Urinary bladder (tissue), 4 donors: ENCODE measurements around the gene KLHL25. TPM values are rescaled to one million over a fixed set of nuclear protein-coding genes. Genes with fewer than 3 reads are reported as not detected.
"Not testable (repeated sequence)": the region's sequence is repeated elsewhere in the genome, so short reads cannot be mapped to it uniquely, and the experiment has no call there.

Source experiments
- DNase-seq: peaks from one replicate; pipeline ENCODE4 v3.0.0-alpha.2; 2015; ENCODE audit errors: extremely low spot score
- H3K27ac ChIP-seq: one replicate; pipeline ENCODE4 v1.5.1; 2013; ENCODE audit warnings: low read depth, mild to moderate bottlenecking, moderate library complexity
- H3K36me3 ChIP-seq: one replicate; pipeline ENCODE4 v1.6.1; 2013; ENCODE audit warnings: mild to moderate bottlenecking, moderate library complexity; ENCODE audit not compliant: insufficient read depth
- H3K4me1 ChIP-seq: one replicate; pipeline ENCODE4 v1.6.1; 2013; ENCODE audit warnings: mild to moderate bottlenecking, moderate library complexity; ENCODE audit not compliant: insufficient read depth
- H3K4me3 ChIP-seq: one replicate; pipeline ENCODE4 v1.5.1; 2013; ENCODE audit warnings: low read depth, low read length
- WGBS: extraction: QIAGEN DNeasy Blood & Tissue Kit; methylation state at CpG from one replicate; pipeline ENCODE4 v1.1.7; 2013; 5-methylcytosine and 5-hydroxymethylcytosine counted together
- polyA plus RNA-seq: library from polyadenylated mRNA; stranded (reverse); fragments of 200-250 nt; gene quantifications from one replicate; pipeline ENCODE4 v1.2.3, GENCODE V29; 2013
- total RNA-seq: library from RNA; depleted of rRNA; stranded (reverse); fragments of >200 nt; gene quantifications from one replicate; pipeline ENCODE4 v1.2.3, GENCODE V29; 2014
- donor health status: healthy with polysubstance abuse.
- donor health status: healthy.

The KLHL25 gene
- total and polyA plus RNA-seq, 2 donors = 3.6 to 7.6 TPM

DNA sequence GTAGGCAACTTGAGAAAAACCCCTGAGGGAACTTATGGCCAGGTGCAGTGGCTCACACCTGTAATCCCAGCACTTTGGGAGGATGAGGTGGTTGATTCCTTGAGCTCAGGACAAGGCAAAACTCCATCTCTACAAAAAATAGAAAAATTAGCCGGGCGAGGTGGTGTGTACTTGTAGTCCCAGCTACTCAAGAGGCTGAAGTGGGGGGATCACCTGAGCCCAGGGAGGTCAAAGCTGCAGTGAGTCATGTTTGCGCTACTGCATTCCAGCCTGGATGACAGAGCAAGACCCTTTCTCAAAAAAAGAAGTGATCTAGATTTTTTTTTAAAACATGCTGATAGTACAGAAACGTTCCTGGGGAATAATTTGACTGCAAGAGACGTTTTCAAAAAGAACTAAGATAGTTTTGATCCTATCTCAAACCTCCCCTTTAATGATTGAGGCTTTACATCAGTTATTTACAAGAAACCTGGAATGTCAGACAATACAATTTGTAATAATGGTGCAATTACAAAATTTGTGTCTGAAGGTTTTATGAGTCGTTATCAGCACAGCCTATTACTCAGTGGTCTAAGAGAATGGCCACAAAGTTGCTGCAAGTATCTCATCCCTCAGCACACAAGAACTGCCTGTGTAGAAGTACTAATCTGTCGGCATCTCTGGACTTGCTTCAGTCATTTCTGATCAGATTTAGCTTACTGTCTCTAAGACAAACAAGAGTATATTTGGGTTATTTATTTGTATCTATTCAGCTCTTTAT lies 32.2 kb upstream of the KLHL25 start:
- WGBS = 68% methylated on average over 7 of the region's 7 CpGs
- DNase-seq = no peak
- H3K36me3 ChIP-seq = no peaks in the 10 kb centered on the region
- no peak overlapping the region for H3K4me3 ChIP-seq
- no peaks in the 10 kb centered on the region for H3K4me1 ChIP-seq
- H3K27ac ChIP-seq = no peak overlapping the region

DNA sequence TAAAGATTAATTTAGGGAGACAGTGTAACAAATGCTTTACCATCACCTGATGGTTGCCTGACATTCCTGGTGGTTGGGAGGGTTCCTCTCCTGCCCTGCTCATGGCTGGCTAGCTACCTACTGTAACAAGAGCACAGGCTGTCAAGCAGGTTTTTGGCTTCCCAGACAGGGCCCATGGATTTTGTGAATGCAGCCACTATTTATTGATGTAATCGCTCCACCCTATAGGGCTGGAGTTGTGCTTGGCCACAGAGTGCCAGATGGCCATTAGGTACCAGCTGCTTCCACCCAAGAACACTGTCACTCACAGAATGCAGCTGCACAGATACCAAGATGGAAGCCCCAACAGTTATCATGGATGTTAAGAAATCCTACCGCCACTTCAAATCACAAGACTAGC lies 31.0 kb upstream of the KLHL25 start:
- no peak overlapping the region for H3K27ac ChIP-seq
- H3K4me3 ChIP-seq = no peak overlapping the region
- no peaks in the 10 kb centered on the region for H3K4me1 ChIP-seq
- H3K36me3 ChIP-seq = no peaks in the 10 kb centered on the region
- DNase-seq = no peak
- 40% methylated on average over 2 of the region's 2 CpGs for WGBS

DNA sequence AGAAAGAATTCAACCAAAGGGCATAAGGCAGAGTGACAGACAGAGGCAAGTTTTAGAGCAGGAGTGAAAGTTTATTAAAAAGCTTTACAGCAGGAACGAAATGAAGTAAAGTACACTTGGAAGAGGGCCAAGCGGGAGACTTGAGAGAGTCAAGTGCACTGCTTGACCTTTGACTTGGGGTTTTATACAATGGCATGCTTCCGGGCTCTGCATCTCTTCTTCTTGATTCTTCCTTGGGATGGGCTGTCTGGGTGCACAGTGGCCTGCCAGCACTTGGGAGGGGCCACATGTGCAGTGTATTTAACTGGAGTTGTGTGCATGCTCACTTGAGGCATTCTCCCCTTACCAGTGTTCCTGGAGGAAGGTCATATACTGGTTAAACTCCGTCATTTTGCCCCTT lies 30.4 kb upstream of the KLHL25 start:
- H3K4me1 ChIP-seq = no peaks in the 10 kb centered on the region
- DNase-seq = no peak
- H3K36me3 ChIP-seq = no peaks in the 10 kb centered on the region
- 77% methylated on average over 4 of the region's 4 CpGs for WGBS
- no peak overlapping the region for H3K4me3 ChIP-seq
- H3K27ac ChIP-seq = no peak overlapping the region

DNA sequence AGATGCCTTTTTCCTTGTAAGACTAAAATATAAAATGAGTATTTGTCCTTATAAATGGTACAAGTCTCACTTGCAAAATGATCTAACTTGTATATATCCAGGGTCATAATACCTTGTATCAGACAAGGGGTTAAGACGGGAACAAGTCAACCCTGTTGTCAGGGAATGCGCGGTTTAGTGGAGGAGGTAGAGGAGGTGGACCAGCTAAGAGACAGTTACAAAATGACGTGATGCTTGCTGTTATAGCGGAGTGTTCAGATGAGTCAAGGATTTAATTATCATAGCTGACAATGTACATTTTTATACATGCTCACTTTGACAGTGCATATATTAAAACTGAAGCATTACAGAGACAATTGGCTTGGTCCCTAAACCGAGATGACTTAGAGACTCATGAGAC lies 26.8 kb upstream of the KLHL25 start:
- H3K4me3 ChIP-seq = no peak overlapping the region
- DNase-seq = no peak
- no peaks in the 10 kb centered on the region for H3K36me3 ChIP-seq
- 88% methylated on average over 6 of the region's 6 CpGs for WGBS
- no peaks in the 10 kb centered on the region for H3K4me1 ChIP-seq
- no peak overlapping the region for H3K27ac ChIP-seq

DNA sequence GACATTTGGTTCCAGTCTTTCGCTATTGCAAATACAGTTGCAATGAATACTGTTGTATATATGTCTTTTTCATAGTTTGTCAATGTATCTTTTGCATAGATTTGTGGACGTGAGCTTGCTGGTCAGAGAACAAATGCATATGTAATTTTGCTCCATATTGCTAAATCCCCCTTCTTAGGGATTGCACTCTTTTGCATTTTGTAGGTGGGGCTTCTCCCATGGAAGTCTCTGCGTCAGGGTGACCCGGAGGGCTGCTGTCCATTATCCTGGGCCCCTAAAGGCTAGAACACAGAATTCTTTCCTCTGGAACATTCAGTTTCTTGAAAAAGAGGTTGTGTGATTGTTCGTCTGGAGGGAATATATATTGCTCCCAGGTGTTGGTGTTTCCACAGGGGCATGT lies 25.2 kb upstream of the KLHL25 start:
- Histone ChIP-seq H3K27ac (no peak overlapping the region), H3K36me3 (no peaks in the 10 kb centered on the region), H3K4me3 (no peak overlapping the region), H3K4me1 (no peaks in the 10 kb centered on the region)
- DNase-seq = no peak
- WGBS = 82% methylated on average over 5 of the region's 5 CpGs

DNA sequence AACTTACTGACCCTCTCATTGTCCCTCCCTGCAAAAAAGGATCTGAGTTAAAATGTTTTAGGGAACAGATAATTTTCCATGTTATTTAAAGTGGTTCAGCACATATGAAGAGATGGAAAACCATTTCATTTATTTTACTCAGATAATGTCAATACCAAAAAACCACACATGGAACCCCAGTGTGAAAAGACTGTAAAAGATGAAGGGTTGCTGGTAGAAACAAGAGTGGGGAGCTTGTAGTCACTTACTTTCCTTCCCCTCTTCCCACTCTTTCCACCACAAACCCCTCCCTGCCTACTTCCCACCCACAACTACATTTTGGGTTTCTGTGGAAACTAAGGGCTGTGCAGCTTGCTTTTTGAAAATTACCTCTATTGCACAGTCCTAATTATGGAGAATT lies 18.5 kb upstream of the KLHL25 start:
- Histone ChIP-seq H3K27ac (no peak overlapping the region), H3K4me1 (no peaks in the 10 kb centered on the region), H3K4me3 (no peak overlapping the region), H3K36me3 (no peaks in the 10 kb centered on the region)
- DNase-seq = no peak

DNA sequence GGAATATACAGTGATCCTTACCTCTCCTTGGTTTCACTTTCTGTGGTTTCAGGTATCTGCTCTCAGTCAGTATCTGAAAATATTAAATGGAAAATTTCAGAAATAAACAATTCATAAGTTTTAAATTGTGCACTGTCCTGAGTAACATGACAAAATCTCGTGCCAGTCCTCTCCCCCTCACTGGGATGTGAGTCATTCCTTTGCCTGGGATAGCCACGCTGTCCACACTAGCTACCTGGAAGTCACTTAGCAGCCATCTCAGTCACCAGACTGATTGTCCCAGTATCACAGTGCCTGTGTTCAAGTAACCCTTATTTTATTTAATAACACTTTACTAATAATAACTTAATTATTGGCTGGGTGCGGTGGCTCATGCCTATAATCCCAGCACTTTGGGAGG lies 15.3 kb upstream of the KLHL25 start:
- Histone ChIP-seq H3K4me3 (no peak overlapping the region), H3K4me1 (no peaks in the 10 kb centered on the region), H3K36me3 (no peaks in the 10 kb centered on the region), H3K27ac (no peak overlapping the region)
- no peak for DNase-seq
- WGBS = 86% methylated on average over 3 of the region's 3 CpGs

DNA sequence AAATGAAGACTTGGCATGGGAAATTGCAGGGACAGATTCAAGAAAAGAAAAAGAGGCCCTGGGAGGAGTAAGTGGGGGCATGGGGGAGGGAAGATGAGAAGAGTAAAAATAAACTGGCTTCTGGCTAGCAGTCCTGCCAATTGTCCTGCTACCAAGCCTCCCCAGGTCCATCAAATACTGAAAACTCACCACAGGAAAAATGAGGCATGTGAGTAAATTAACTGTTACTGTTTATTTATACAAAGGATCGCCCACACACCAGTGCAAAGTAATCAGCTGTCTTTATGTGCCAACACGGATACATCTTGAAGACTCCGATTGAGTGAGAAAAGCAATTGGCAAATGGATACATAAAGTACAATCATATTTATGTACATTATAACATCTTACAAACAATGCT lies 10.7 kb upstream of the KLHL25 start:
- Histone ChIP-seq H3K4me1 (no peaks in the 10 kb centered on the region), H3K27ac (no peak overlapping the region), H3K36me3 (no peaks in the 10 kb centered on the region), H3K4me3 (no peak overlapping the region)
- 41% methylated on average over 3 of the region's 3 CpGs for WGBS
- no peak for DNase-seq

DNA sequence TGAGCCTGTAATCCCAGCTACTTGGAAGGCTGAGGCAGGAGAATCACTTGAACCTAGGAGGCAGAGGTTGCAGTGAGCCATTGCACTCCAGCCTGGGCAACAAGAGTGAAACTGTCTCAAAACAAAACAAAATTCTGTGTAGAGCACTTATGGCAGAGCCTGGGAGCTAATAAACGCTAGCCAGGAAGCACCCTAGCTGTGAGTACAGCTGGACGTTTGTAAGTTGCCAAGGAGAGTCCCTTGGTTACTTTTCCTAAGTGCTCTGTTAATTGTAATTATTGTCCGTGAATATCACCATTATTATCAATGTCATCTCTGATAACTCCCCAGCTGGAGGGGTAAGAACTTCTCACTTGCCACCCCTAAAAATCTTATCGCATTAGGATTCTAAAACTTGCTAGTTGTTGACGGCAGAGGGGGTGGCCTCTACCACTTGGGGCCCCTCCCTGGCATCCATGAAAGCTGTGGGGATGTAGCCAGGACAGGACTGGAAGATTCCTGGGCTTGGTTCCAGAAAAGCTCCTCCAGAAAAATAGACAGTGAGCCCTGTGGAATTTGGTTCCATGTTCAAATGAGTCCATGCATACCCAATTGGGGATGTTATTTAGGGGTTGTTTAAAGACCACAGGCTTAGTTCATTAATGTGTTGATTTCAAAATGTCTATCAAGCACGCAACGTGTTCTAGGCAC lies 9.9 kb upstream of the KLHL25 start:
- Histone ChIP-seq H3K27ac (no peak overlapping the region), H3K36me3 (no peaks in the 10 kb centered on the region), H3K4me3 (no peak overlapping the region), H3K4me1 (no peaks in the 10 kb centered on the region)
- WGBS = 45% methylated on average over 7 of the region's 7 CpGs
- no peak for DNase-seq

DNA sequence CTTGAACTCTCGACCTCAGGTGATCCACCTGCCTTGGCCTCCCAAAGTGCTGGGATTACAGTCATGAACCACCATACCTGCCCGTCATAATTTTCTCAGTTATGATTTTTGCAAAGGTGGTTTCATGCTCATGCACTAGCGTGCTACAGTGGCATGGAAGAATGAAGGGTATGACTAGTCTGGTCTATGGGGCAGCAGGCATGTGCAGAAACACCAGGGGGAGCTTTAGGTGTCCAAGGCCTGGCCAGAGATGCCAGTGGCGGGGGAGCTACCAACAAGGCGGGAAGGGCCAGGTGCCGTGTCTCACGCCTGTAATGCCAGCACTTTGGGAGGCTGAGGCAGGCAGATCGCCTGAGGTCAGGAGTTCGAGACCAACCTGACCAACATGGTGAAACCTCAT lies 7.9 kb upstream of the KLHL25 start:
- not testable (repeated sequence) for H3K36me3 ChIP-seq, H3K4me1 ChIP-seq, H3K27ac ChIP-seq, DNase-seq, H3K4me3 ChIP-seq
- 91% methylated on average over 9 of the region's 9 CpGs for WGBS

DNA sequence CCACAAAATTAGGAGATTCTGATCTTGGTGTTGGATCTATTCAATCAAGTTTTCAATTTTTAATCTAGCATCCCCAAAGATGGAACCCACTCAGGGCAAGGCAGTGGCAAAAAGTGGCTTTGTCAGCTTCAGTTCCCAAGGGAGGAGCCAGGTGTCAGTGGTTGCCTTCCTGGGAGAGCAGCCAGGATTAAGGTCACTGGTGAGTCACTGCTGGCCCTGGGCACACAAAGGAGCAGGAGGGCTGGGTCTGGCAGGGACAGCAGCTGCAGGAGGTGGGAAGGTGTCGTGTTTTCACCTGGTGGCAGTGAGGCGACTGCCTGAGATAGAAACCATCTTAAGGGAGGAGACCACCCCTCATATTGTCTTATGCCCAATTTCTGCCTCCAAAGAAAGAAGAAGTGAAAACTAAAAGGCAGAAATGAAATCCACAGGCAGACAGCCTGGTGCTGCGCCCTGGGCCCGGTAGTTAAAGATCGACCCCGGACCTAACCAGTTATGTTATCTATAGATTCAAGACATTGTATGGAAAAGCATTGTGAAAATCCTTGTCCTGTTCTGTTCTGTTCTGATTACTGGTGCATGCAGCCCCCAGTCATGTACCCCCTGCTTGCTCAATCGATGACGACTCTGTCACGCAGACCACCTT lies 5.9 kb upstream of the KLHL25 start:
- 88% methylated on average over 9 of the region's 9 CpGs for WGBS
- DNase-seq = no peak
- H3K4me1 ChIP-seq = no peaks in the 10 kb centered on the region

DNA sequence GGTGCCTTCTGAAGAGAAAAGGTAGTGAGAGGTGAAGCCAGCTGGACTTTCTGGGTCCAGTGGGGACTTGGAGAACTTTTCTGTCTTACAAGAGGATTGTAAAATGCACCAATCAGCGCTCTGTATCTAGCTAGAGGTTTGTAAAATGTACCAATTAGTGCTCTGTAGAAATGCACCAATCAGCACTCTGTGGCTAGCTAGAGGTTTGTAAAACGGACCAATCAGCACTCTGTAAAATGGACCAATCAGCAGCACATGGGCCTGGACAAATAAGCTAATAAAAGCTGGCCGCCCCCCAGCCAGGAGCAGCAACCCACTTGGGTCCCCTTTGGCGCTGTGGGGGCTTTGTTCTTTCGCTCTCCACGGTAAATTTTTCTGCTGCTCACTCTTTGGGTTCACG lies 1.6 kb upstream of the KLHL25 start:
- not testable (repeated sequence) for DNase-seq, H3K36me3 ChIP-seq, H3K27ac ChIP-seq, H3K4me3 ChIP-seq, H3K4me1 ChIP-seq
- 89% methylated on average over 7 of the region's 7 CpGs for WGBS

More for the DNA sequence above, 5.9 kb upstream of the KLHL25 start:
- no peaks in the 10 kb centered on the region for H3K36me3 ChIP-seq
- H3K4me3 ChIP-seq = no peak overlapping the region
- no peak overlapping the region for H3K27ac ChIP-seq

DNA sequence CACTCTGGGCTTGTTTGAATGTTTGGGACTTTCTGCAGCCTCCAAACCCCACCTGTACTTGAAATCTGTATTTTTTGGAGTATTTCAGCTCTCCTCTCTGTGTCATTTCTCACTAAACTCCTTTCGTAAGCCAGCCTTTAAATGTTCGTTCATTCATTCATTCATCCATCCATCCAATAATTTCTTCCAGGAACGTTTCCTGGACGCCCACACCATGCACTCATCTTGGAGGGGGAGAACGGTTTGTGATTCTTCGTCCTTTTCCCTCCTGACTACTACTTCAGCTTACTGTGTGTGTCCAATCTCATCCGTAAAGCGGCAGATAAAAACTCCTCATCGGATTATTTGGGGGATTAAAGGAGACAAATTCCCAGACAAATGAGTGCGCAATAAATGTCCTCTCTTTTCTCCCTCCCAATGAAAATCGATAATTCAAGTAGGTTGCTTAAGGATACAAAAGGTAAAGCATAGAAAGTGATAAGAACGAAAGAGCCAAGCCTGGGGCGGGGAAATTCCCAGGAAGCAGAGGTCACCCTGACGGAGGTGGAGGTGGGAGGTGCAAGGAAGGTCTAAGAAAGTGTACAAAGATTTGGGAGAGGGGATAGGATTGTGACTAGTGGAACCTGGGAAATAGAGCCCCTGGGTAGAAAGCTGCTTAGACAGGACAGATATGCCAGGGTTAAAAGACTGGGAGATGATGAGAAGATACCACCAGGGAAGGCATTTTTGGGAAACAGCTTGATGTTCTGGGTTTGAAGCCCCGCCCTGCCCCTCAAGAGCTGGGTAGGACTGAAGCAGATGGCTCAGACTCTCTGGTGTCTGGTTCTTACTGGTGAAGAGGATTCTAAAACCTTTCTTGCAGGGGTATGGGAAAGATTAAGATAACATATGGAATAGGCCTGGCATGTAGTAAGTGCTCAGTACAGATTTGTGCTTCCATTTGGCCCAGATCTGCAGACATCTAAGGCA lies 896 bp upstream of the KLHL25 start:
- Histone ChIP-seq H3K4me3 (peak overlapping the region; percentile 29), H3K36me3 (no peaks in the 10 kb centered on the region), H3K27ac (no peak overlapping the region), H3K4me1 (no peaks in the 10 kb centered on the region)
- WGBS = 46% methylated on average over 15 of the region's 15 CpGs
- no peak for DNase-seq
